ENCODE data around the gene JAKMIP1.

JAKMIP1 gene

GRCh38 chr4:6200011-6200921, at the start of gene JAKMIP1:
JAKMIP1 (minus strand) TSS chr4:6200549; CDS start chr4:6112850, 87,699 bp downstream.
- peak; percentile 13 for DNase-seq (ENCODE audit: low spot score)

DNA sequence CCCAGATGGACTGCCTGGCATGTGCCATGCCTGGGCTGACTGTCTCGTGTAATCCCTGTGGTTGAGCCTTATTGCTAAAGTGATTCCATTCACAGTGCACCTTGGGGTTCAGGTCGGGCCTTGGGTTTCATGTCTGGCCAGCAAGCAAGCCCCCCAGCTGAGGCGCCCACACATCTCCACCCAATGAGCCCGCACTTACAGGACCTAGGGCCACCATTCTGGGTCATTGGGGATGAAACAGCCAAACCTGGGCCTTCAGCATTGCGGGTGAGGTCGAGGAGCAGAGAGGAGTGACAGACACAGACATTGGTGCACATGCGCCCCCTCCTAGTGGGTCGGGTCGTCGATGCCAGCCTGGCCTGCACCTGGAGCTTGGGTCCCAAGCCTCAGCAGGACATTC, 48.0 kb upstream of the JAKMIP1 start:
- DNase-seq (ENCODE audit: low spot score) = no peak

GRCh38 chr4:6246170-6246634, 45.9 kb upstream of the JAKMIP1 start:
- DNase-seq (ENCODE audit: low spot score) = no peak

- DNase-seq (ENCODE audit: low spot score) = no peak
Observed at GRCh38 chr4:6245246-6246169, 45.2 kb upstream of the JAKMIP1 start.

DNA sequence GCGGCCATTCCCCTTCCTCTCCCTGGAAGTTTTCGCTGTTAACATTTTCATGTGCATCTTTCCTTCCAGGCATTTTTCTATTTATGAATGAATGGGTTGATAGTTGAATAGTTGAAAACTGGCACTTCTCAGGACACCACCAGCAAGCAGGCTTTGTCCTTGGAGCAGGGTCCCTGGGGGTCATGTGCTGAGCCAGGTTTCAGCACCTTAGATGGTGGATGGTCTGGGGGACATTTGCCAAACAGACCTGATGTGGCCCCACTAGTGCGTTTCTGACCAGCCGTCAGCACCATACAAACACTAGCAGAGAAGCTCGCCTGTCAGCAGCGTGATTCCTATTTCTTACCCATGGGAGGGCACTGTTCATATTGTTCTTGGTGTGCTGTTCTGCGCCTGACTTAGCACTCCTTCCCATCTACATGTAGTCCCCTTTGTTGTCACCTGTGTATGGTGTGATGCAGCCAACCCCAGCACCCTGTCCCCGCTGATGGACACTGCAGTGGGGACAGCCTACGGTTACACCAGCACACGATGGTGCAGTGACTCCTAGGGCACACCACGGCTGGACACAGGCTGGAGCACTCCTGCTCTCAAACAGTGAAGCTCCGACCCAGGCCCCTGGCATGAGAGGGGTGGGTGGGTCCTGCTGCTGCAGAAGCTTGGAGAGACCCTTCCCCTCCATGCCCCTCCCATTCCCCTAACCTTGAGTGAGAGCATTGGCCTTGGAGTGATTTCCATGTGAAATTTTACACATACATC, 42.1 kb upstream of the JAKMIP1 start:
- no peak for DNase-seq (ENCODE audit: low spot score)

- no peak for DNase-seq (ENCODE audit: low spot score)
Observed at GRCh38 chr4:6241062-6241845, 40.9 kb upstream of the JAKMIP1 start.

DNA sequence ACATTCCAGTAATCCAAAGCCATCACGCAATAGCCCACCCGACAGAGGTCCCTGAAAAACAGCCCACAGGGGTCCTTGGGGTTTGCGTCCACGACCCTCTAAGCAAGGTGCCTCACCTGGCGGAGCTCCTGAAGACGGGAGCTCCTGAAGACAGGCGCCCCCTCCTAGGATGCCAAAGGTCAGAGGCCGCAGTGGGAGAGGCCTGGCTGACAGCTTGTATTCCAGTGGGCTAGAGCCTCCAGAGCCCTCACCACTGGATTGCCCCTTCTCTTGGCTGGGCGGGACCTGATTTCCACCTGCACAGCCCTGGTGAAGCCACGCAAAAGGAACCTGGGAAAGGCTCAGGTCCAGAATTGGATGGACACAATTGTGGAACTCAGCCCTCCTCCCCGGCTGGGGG, 39.6 kb upstream of the JAKMIP1 start:
- no peak for DNase-seq (ENCODE audit: low spot score)

- DNase-seq (ENCODE audit: low spot score) = no peak
Observed at GRCh38 chr4:6239486-6239885, 39.1 kb upstream of the JAKMIP1 start.

DNA sequence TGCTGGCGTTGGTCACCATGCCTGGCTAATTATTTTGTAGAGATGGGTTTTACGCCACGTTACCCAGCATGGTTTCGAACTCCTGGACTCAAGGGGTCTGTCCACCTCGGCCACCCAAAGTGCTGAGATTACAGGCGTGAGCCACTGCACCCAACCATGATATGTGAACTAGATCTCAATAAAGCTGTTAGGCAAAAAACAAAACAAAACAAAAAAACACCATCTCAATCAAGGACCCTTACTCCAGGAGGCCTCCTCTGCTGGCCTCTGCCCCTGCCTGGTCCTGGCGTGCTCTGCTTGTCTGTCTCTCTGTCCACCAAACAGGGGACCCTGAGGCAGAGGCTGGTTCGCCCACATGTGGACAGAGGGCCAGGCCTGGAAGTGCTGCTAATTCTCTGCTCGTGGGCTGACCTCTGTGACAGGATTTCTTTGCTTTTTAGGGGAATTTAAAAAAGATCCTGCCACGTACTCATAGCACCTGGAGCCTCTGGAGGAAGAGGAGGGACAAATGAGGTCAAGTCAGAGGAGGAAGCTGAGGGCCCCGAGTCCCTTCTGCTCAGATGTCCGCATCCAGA, 36.6 kb upstream of the JAKMIP1 start:
- no peak for DNase-seq (ENCODE audit: low spot score)

- no peak for DNase-seq (ENCODE audit: low spot score)
Observed at GRCh38 chr4:6235901-6236640, 35.7 kb upstream of the JAKMIP1 start.

- no peak for DNase-seq (ENCODE audit: low spot score)
Observed at GRCh38 chr4:6235012-6235411, 34.7 kb upstream of the JAKMIP1 start.

DNA sequence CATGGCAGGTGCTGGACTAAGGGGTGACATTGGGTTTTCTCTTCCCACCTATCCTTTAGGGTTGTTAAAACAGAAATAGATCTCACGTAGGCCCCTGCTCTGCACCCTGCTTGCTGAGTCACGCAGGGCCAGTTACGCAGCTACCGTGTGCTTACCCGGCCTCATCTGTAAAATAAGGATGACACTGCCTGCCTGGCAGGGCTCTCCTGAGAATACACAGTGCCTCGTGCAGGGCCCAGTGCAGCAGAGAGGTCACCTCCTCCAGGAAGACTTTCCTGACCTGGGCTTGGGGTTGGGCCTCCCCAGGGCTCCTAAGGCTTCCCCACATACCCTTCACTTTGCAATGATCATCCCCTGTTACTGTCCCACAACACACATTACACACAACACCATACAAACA, 33.6 kb upstream of the JAKMIP1 start:
- DNase-seq (ENCODE audit: low spot score) = no peak

DNA sequence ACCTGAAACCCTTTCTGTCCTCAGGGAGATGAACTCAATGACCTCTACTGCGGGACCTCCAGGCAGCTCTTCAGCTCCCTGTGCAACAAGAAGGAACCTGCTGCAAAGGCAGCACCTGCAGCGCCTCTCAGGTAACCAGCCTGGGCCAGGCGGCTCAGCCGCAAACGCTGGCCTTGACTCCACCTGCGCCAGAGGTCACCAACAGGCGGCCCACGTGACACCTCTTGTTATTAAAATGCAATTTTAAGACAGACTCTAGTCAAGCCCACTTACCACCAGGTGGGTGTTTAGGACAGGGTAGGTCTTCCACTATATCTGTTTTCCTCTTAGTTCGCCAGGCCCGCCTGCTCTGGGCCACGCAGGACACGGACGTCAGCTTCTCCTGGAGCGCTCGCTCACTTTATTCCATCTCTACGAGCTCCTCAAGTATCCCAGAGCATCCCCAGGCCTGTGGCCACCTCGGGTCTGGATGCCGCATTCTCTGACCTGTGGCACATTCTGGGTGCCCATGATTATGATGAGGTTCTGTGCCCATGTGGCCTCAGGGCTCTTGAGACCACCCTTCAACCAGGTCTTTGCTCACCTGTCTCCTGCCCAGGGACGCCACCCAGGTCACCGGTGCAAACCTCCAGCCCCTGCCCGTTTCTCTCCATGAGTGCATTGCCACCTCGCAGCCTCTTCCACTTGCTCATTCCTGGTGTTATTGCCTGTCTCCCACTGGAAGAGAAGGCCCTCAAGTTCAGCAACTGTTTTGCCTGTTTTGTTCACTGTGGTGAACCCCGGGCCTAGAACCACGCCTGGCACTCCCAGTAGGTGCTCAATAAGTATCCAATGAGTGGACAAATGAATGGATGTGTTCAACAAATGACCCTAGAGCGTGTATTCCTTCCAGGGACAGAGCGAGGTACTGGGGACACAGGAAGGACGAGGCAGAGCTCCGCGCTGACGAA, 32.8 kb upstream of the JAKMIP1 start:
- no peak for DNase-seq (ENCODE audit: low spot score)

DNA sequence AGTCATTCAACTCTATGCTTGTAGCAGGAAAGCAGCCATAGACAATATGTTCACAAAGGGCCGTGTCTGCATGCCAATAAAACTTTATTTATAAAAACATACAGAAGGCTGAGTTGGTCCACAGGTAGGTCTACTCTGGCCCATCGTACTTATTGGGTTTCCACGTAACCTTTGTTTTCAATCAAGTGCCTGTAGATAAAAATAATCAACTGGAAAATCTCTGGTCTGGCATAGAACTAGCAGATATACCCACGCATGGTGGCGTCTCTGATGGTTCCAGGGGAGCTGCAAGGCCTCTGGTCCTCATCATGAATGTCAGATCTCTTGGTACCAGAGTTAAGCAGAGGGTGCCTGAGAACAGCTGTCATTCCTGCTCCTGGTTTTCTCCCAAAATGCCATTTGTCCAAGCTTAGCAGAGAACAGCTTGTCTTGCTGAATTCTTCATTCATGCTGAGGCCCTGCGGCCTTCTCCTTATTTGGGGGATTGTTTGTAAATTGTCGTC, 31.4 kb upstream of the JAKMIP1 start:
- no peak for DNase-seq (ENCODE audit: low spot score)

- no peak for DNase-seq (ENCODE audit: low spot score)
Observed at GRCh38 chr4:6230827-6231662, 30.7 kb upstream of the JAKMIP1 start.

GRCh38 chr4:6230502-6230785, 30.1 kb upstream of the JAKMIP1 start:
- DNase-seq (ENCODE audit: low spot score) = no peak

DNA sequence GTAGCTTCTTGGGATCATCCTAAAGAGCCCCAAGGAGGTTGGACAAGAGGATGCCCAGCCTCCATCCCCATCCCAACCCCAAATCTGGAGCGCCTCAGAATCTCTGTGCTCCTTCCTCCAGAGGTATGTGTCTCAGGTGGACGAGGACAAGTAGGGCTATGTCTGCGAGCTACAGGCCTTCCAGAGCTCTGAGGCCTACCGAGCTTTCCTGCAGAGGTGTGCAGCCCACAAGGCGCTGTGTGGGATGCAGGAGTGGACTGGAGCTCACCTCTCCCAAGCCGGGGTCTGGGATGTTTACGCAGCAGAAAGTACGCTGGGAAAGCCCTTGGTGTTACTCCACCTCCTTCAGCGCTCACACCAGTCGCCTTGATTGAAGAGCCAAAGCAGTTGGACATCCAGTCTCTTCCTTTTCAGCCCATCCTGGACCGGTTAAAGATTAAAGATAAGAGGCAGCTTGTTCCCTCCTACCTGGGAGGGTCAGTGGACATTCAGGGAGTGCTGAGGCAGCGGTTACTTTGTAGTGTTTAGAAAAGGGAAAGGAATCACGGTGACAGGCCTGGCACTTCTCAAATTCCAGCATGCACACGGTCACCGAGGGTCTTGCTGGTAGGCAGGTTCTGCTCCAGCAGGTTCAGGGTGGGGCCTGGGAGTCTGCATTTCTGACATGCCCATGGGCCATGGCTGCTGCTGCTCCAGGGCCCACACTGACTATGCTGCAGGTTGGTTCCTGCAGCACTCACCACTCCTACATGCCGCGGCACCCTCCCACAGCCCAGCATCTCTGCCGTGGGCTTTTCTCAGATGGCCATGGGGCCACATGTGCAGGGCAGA, 29.5 kb upstream of the JAKMIP1 start:
- DNase-seq (ENCODE audit: low spot score) = no peak
